Panc1 (cell line): ENCODE data around the gene MAGI1. TPM values are rescaled to one million over a fixed set of nuclear protein-coding genes. Genes with fewer than 3 reads are reported as not detected.

Source experiments
- ATAC-seq: fragments of 200-7000 bp; cut with Tn5 transposase; 2 replicates; pipeline ENCODE4 v1.9.1; 2020; ENCODE audit warnings: mild to moderate bottlenecking, moderate library complexity
- BruUV-seq: library from RNA; stranded (reverse); fragments of 400-500 nt; replicated peaks from 2 replicates; lab custom pipeline; 2021; lab: Mats Ljungman, UMichigan
- CTCF ChIA-PET: fragments of 300-600 bp; sonication (Branson Sonifier 250); formaldehyde crosslinking; loops from one replicate; lab custom pipeline; 2022; ENCODE audit warnings: antibody characterized with exemption; lab: Charles Lee
- POLR2A ChIA-PET: fragments of 300-600 bp; sonication (Branson Sonifier 250); formaldehyde crosslinking; loops from one replicate; lab custom pipeline; 2022; ENCODE audit warnings: antibody characterized with exemption; lab: Charles Lee
- DNase-seq: peaks from one replicate; pipeline ENCODE4 v3.0.0-alpha.2; 2010; ENCODE audit warnings: low read depth, low spot score
- H3K27ac ChIP-seq: 2 replicates; pipeline ENCODE4 v1.5.1; 2011; ENCODE audit warnings: mild to moderate bottlenecking, low read length, inconsistent platforms
- H3K27me3 ChIP-seq: fragments of 200-500 bp; sonication (Bioruptor generic); 2 replicates; pipeline ENCODE4 v1.6.0; 2014; ENCODE audit warnings: low read length, inconsistent platforms; ENCODE audit not compliant: control insufficient read depth, insufficient read depth
- H3K36me3 ChIP-seq: fragments of 200-500 bp; sonication (Bioruptor generic); 2 replicates; pipeline ENCODE4 v1.5.1; 2014; ENCODE audit warnings: inconsistent platforms, mild to moderate bottlenecking, low read length, moderate library complexity; ENCODE audit not compliant: control insufficient read depth, insufficient read depth
- H3K4me1 ChIP-seq: 2 replicates; pipeline ENCODE4 v1.5.1; 2011; ENCODE audit warnings: inconsistent platforms, mild to moderate bottlenecking, low read length, moderate library complexity; ENCODE audit not compliant: control insufficient read depth, insufficient read depth
- H3K4me3 ChIP-seq, 2 experiments: 2 replicates each; pipeline ENCODE4 v1.5.1; 2011 to 2012; ENCODE audit warnings: low read depth in 2 of 2, low read length in 2 of 2, mild to moderate bottlenecking in 2 of 2, inconsistent platforms in 1 of 2, moderate library complexity in 1 of 2
- H3K9me3 ChIP-seq: fragments of 200-500 bp; sonication (Bioruptor generic); 2 replicates; pipeline ENCODE4 v1.5.1; 2014; ENCODE audit warnings: low read depth, mild to moderate bottlenecking, inconsistent platforms, low read length, moderate library complexity; ENCODE audit not compliant: control insufficient read depth, insufficient read depth
- POLR2AphosphoS5 ChIP-seq: IDR thresholded peaks from 2 replicates; pipeline ENCODE4 v1.6.1; 2012; ENCODE audit warnings: mild to moderate bottlenecking, low read depth, low read length, moderate library complexity
- SIN3A ChIP-seq: IDR thresholded peaks from 2 replicates; pipeline ENCODE4 v1.6.1; 2012; ENCODE audit warnings: low read depth, mild to moderate bottlenecking, low read length, moderate library complexity, borderline replicate concordance; ENCODE audit not compliant: insufficient read depth
- TCF7L2 ChIP-seq: IDR thresholded peaks from 2 replicates; pipeline ENCODE4 v1.6.1; 2011; ENCODE audit warnings: mild to moderate bottlenecking, low read depth, low read length, inconsistent platforms
- in situ Hi-C: cut with HindIII; loops from 2 replicates; pipeline ENCODE4 v1.10.0; 2016; ENCODE audit warnings: low sequenced_read_pairs, low pct_unique_long_range_greater_than_20kb
- intact Hi-C: fragments of 100-400 bp; cut with micrococcal nuclease; formaldehyde crosslinking; loops from one replicate; pipeline ENCODE4 v1.10.0; 2022; ENCODE audit not compliant: unreplicated experiment
- total RNA-seq: library from RNA; stranded (reverse); gene quantifications from one replicate; pipeline ENCODE4 v1.2.1, GENCODE V29; 2021; ENCODE audit not compliant: unreplicated experiment
- TF ChIP-seq, protein P1 (sequence below), 2 experiments: IDR thresholded peaks; 2 replicates each; pipeline ENCODE4 v1.6.1; 2011 to 2012; ENCODE audit warnings: low read depth in 2 of 2, control low read depth in 1 of 2, low read length in 1 of 2, mild to moderate bottlenecking in 1 of 2, moderate library complexity in 1 of 2; ENCODE audit not compliant: insufficient read depth in 1 of 2
- TF ChIP-seq, protein P2 (sequence below): fragments of 450-650 bp; IDR thresholded peaks from 2 replicates; pipeline ENCODE4 v1.5.1; 2017; ENCODE audit warnings: mild to moderate bottlenecking

The MAGI1 gene
- total RNA-seq, 1 experiment from 2014 or later: 9.5 TPM

DNA sequence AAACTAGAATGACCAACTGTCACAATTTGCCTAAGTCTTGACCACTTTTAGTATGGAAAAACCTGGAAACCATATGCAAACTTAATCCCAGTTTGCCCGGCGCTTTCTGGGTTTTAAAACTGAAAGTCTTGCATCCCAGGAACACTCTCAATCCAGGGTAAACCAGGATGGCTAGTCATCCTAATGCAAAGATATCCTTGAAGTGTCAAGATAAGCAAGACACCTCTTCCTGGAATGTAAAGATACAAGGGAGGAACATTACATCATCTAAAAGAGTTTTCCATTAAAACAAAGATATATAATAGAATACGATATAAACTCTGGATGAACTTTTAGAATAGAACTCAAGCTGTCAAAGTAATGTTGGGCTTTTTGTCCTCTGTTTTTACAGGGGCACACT lies 188.5 kb downstream of the MAGI1 start:
- DNase-seq (no peak), ATAC-seq (no peak)
- Histone ChIP-seq H3K36me3 (no peaks in the 10 kb centered on the region), H3K4me3 (no peak overlapping the region), H3K27ac (no peak overlapping the region), H3K4me1 (peaks cover 4% of the 10 kb centered on the region), H3K27me3 (no peaks in the 10 kb centered on the region), H3K9me3 (no peaks in the 10 kb centered on the region)
- BruUV-seq: no TSS peak
- POLR2A ChIA-PET: no interaction called here
- in situ Hi-C loops (no loop called here), intact Hi-C loops (no loop called here)
- TF ChIP-seq, protein P1, sequence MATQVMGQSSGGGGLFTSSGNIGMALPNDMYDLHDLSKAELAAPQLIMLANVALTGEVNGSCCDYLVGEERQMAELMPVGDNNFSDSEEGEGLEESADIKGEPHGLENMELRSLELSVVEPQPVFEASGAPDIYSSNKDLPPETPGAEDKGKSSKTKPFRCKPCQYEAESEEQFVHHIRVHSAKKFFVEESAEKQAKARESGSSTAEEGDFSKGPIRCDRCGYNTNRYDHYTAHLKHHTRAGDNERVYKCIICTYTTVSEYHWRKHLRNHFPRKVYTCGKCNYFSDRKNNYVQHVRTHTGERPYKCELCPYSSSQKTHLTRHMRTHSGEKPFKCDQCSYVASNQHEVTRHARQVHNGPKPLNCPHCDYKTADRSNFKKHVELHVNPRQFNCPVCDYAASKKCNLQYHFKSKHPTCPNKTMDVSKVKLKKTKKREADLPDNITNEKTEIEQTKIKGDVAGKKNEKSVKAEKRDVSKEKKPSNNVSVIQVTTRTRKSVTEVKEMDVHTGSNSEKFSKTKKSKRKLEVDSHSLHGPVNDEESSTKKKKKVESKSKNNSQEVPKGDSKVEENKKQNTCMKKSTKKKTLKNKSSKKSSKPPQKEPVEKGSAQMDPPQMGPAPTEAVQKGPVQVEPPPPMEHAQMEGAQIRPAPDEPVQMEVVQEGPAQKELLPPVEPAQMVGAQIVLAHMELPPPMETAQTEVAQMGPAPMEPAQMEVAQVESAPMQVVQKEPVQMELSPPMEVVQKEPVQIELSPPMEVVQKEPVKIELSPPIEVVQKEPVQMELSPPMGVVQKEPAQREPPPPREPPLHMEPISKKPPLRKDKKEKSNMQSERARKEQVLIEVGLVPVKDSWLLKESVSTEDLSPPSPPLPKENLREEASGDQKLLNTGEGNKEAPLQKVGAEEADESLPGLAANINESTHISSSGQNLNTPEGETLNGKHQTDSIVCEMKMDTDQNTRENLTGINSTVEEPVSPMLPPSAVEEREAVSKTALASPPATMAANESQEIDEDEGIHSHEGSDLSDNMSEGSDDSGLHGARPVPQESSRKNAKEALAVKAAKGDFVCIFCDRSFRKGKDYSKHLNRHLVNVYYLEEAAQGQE (IDR thresholded peaks at IDR 0.05; ENCODE audit: insufficient read depth in 1 of 2, low read depth in 2 of 2, low read length in 1 of 2): no peak
- TF ChIP-seq, protein P2, sequence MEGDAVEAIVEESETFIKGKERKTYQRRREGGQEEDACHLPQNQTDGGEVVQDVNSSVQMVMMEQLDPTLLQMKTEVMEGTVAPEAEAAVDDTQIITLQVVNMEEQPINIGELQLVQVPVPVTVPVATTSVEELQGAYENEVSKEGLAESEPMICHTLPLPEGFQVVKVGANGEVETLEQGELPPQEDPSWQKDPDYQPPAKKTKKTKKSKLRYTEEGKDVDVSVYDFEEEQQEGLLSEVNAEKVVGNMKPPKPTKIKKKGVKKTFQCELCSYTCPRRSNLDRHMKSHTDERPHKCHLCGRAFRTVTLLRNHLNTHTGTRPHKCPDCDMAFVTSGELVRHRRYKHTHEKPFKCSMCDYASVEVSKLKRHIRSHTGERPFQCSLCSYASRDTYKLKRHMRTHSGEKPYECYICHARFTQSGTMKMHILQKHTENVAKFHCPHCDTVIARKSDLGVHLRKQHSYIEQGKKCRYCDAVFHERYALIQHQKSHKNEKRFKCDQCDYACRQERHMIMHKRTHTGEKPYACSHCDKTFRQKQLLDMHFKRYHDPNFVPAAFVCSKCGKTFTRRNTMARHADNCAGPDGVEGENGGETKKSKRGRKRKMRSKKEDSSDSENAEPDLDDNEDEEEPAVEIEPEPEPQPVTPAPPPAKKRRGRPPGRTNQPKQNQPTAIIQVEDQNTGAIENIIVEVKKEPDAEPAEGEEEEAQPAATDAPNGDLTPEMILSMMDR: no peak
- TF ChIP-seq TCF7L2 (no peak), POLR2AphosphoS5 (no peak), SIN3A (no peak)
- CTCF ChIA-PET: no interaction called here

DNA sequence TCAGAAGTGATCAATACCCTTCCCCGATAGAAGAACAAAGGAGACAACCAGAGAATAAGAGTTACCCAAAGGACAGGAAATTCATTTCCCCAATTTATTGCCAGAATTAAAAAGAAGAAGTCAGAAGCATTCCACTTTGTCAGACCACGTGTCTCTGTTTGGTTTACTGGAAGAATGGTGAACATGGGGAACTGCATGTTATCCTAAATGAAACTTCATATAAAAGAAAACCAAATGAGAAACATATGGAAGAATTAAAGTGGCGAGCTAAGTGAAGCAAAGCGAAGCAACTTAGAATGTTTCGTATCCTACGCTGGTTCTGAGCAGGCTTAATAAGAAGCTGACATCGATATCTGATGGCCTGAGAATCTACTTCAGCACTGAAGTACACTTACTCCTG lies 190.7 kb downstream of the MAGI1 start:
- Histone ChIP-seq H3K4me3 (no peak overlapping the region), H3K9me3 (no peaks in the 10 kb centered on the region), H3K36me3 (no peaks in the 10 kb centered on the region), H3K4me1 (no peaks in the 10 kb centered on the region), H3K27me3 (no peaks in the 10 kb centered on the region), H3K27ac (no peak overlapping the region)
- intact Hi-C loops (no loop called here), in situ Hi-C loops (no loop called here)
- no TSS peak for BruUV-seq
- ChIA-PET CTCF (no interaction called here), POLR2A (no interaction called here)
- no peak for TF ChIP-seq SIN3A
- TF ChIP-seq, protein P1 (IDR thresholded peaks at IDR 0.05; ENCODE audit: insufficient read depth in 1 of 2, low read depth in 2 of 2, low read length in 1 of 2): no peak
- TF ChIP-seq, protein P2: no peak
- TF ChIP-seq POLR2AphosphoS5: no peak
- TF ChIP-seq TCF7L2: no peak
- no peak for DNase-seq
- no peak for ATAC-seq
